Neural cell (in vitro differentiated cells): ENCODE data around the gene KDM8. TPM values are rescaled to one million over a fixed set of nuclear protein-coding genes. Genes with fewer than 3 reads are reported as not detected.

Source experiments
- H2AFZ ChIP-seq: fragments of 200-600, 300-800 bp; sonication (generic), shearing (Covaris generic); 2 replicates; pipeline ENCODE4 v1.6.0; 2014; ENCODE audit warnings: low read depth, mild to moderate bottlenecking, antibody characterized with exemption, low read length, moderate library complexity
- H3F3A ChIP-seq: fragments of 200-600 bp; shearing (Covaris generic); 2 replicates; pipeline ENCODE4 v1.6.1; 2016; ENCODE audit warnings: mild to moderate bottlenecking, moderate library complexity, mixed read lengths, antibody characterized with exemption, low read length; ENCODE audit not compliant: insufficient read depth, poor library complexity, severe bottlenecking
- H3K27ac ChIP-seq: fragments of 200-600, 300-800 bp; sonication (generic), shearing (Covaris generic); 2 replicates; pipeline ENCODE4 v1.5.1; 2014; ENCODE audit warnings: mild to moderate bottlenecking, low read length, moderate library complexity
- H3K27me3 ChIP-seq: fragments of 300-800, 200-600 bp; sonication (generic), shearing (Covaris generic); 2 replicates; pipeline ENCODE4 v1.6.0; 2014; ENCODE audit warnings: mild to moderate bottlenecking, low read depth, low read length, moderate library complexity; ENCODE audit not compliant: insufficient read depth
- H3K36me3 ChIP-seq: fragments of 300-800, 200-600 bp; sonication (generic), shearing (Covaris generic); 2 replicates; pipeline ENCODE4 v1.5.1; 2014; ENCODE audit warnings: mild to moderate bottlenecking, antibody characterized with exemption, low read length, moderate library complexity; ENCODE audit not compliant: insufficient read depth
- H3K4me2 ChIP-seq: fragments of 300-800, 200-600 bp; sonication (generic), shearing (Covaris generic); 2 replicates; pipeline ENCODE4 v1.6.0; 2014; ENCODE audit warnings: mild to moderate bottlenecking, low read length
- H3K4me3 ChIP-seq: fragments of 300-800, 200-600 bp; sonication (generic), shearing (Covaris generic); 2 replicates; pipeline ENCODE4 v1.5.1; 2014; ENCODE audit warnings: mild to moderate bottlenecking, low read length, moderate library complexity
- H3K79me2 ChIP-seq: fragments of 200-600 bp; shearing (Covaris generic); replicated peaks from 2 replicates; pipeline ENCODE4 v1.6.0; 2014; ENCODE audit warnings: mild to moderate bottlenecking, low read length, moderate library complexity; ENCODE audit not compliant: insufficient read depth
- H3K9ac ChIP-seq: fragments of 300-800, 200-600 bp; sonication (generic), shearing (Covaris generic); 2 replicates; pipeline ENCODE4 v1.6.1; 2016; ENCODE audit warnings: mild to moderate bottlenecking, low read length, mixed read lengths
- H3K9me2 ChIP-seq: fragments of 200-600 bp; shearing (Covaris generic); 2 replicates; pipeline ENCODE4 v1.6.1; 2016; ENCODE audit warnings: mild to moderate bottlenecking, low read length, mixed read lengths; ENCODE audit not compliant: insufficient read depth
- H3K9me3 ChIP-seq: fragments of 200-600, 300-800 bp; sonication (generic), shearing (Covaris generic); 2 replicates; pipeline ENCODE4 v1.6.1; 2016; ENCODE audit warnings: mild to moderate bottlenecking, mixed run types, low read length, moderate library complexity, mixed read lengths
- H4K20me1 ChIP-seq: fragments of 200-600 bp; shearing (Covaris generic); 2 replicates; pipeline ENCODE4 v1.6.1; 2016; ENCODE audit warnings: mild to moderate bottlenecking, mixed run types; ENCODE audit not compliant: insufficient read depth
- EP300 ChIP-seq: fragments of 450-650 bp; conservative IDR thresholded peaks from 2 replicates; pipeline ENCODE4 v1.6.1; 2014; ENCODE audit warnings: antibody characterized with exemption, mild to moderate bottlenecking, moderate library complexity; ENCODE audit not compliant: poor library complexity, severe bottlenecking
- EZH2 ChIP-seq: fragments of 200-600, 300-800 bp; shearing (Covaris generic), sonication (generic); IDR thresholded peaks from 2 replicates; pipeline ENCODE4 v1.6.1; 2014; ENCODE audit warnings: antibody characterized with exemption, low read length, borderline replicate concordance, mild to moderate bottlenecking; ENCODE audit not compliant: insufficient read depth, poor library complexity, severe bottlenecking
- MXI1 ChIP-seq: fragments of 450-650 bp; conservative IDR thresholded peaks from 2 replicates; pipeline ENCODE4 v1.6.1; 2014; ENCODE audit warnings: antibody characterized with exemption, mild to moderate bottlenecking; ENCODE audit not compliant: poor library complexity, severe bottlenecking
- POLR2AphosphoS5 ChIP-seq: IDR thresholded peaks from 2 replicates; pipeline ENCODE4 v1.6.1; 2012
- RAD21 ChIP-seq: fragments of 450-650 bp; conservative IDR thresholded peaks from 2 replicates; pipeline ENCODE4 v1.6.1; 2014; ENCODE audit warnings: antibody characterized with exemption, mild to moderate bottlenecking, moderate library complexity
- SMC3 ChIP-seq: fragments of 450-650 bp; conservative IDR thresholded peaks from 2 replicates; pipeline ENCODE4 v1.6.1; 2014; ENCODE audit warnings: antibody characterized with exemption, mild to moderate bottlenecking, moderate library complexity; ENCODE audit not compliant: poor library complexity
- TAF1 ChIP-seq: IDR thresholded peaks from 2 replicates; pipeline ENCODE4 v1.6.1; 2012; ENCODE audit warnings: low read depth
- polyA plus RNA-seq: library from polyadenylated mRNA; depleted of rRNA; stranded (reverse); fragments of >200 nt; gene quantifications from 2 replicates; pipeline ENCODE4 v1.2.3, GENCODE V29; 2014
- TF ChIP-seq, protein P1 (sequence below): fragments of 450-650 bp; IDR thresholded peaks from 2 replicates; pipeline ENCODE4 v1.5.1; 2014; ENCODE audit warnings: antibody characterized with exemption, mild to moderate bottlenecking, moderate library complexity; ENCODE audit not compliant: poor library complexity, severe bottlenecking
- TF ChIP-seq, protein P2 (sequence below): IDR thresholded peaks from 2 replicates; pipeline ENCODE4 v1.6.1; 2012; ENCODE audit warnings: borderline replicate concordance

Gene KDM8
- polyA plus RNA-seq, 1 donor from 2014 or later, result 4.0 TPM

GRCh38 chr16:27210174-27210573 lies 6.8 kb downstream of the KDM8 start:
- Histone ChIP-seq H3K4me2 (no peak overlapping the region), H3K9ac (no peak overlapping the region), H3K9me2 (no peaks in the 10 kb centered on the region), H3K27ac (no peak overlapping the region), H2AFZ (no peak overlapping the region), H3F3A (no peaks in the 10 kb centered on the region), H4K20me1 (no peaks in the 10 kb centered on the region), H3K4me3 (no peak overlapping the region), H3K36me3 (no peaks in the 10 kb centered on the region), H3K9me3 (no peaks in the 10 kb centered on the region), H3K27me3 (no peaks in the 10 kb centered on the region), H3K79me2 (no peaks in the 10 kb centered on the region)
- TF ChIP-seq, protein P1, sequence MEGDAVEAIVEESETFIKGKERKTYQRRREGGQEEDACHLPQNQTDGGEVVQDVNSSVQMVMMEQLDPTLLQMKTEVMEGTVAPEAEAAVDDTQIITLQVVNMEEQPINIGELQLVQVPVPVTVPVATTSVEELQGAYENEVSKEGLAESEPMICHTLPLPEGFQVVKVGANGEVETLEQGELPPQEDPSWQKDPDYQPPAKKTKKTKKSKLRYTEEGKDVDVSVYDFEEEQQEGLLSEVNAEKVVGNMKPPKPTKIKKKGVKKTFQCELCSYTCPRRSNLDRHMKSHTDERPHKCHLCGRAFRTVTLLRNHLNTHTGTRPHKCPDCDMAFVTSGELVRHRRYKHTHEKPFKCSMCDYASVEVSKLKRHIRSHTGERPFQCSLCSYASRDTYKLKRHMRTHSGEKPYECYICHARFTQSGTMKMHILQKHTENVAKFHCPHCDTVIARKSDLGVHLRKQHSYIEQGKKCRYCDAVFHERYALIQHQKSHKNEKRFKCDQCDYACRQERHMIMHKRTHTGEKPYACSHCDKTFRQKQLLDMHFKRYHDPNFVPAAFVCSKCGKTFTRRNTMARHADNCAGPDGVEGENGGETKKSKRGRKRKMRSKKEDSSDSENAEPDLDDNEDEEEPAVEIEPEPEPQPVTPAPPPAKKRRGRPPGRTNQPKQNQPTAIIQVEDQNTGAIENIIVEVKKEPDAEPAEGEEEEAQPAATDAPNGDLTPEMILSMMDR, result no peak
- no peak for TF ChIP-seq TAF1

- Histone ChIP-seq H3K27ac (no peak overlapping the region), H3K9me3 (no peaks in the 10 kb centered on the region), H3K36me3 (no peaks in the 10 kb centered on the region), H4K20me1 (no peaks in the 10 kb centered on the region), H3K4me3 (no peak overlapping the region), H3K9me2 (no peaks in the 10 kb centered on the region), H3K27me3 (no peaks in the 10 kb centered on the region), H3K79me2 (no peaks in the 10 kb centered on the region), H3K4me2 (no peak overlapping the region), H3K9ac (no peak overlapping the region), H2AFZ (no peak overlapping the region), H3F3A (no peaks in the 10 kb centered on the region)
- TF ChIP-seq, protein P2, sequence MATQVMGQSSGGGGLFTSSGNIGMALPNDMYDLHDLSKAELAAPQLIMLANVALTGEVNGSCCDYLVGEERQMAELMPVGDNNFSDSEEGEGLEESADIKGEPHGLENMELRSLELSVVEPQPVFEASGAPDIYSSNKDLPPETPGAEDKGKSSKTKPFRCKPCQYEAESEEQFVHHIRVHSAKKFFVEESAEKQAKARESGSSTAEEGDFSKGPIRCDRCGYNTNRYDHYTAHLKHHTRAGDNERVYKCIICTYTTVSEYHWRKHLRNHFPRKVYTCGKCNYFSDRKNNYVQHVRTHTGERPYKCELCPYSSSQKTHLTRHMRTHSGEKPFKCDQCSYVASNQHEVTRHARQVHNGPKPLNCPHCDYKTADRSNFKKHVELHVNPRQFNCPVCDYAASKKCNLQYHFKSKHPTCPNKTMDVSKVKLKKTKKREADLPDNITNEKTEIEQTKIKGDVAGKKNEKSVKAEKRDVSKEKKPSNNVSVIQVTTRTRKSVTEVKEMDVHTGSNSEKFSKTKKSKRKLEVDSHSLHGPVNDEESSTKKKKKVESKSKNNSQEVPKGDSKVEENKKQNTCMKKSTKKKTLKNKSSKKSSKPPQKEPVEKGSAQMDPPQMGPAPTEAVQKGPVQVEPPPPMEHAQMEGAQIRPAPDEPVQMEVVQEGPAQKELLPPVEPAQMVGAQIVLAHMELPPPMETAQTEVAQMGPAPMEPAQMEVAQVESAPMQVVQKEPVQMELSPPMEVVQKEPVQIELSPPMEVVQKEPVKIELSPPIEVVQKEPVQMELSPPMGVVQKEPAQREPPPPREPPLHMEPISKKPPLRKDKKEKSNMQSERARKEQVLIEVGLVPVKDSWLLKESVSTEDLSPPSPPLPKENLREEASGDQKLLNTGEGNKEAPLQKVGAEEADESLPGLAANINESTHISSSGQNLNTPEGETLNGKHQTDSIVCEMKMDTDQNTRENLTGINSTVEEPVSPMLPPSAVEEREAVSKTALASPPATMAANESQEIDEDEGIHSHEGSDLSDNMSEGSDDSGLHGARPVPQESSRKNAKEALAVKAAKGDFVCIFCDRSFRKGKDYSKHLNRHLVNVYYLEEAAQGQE, result no peak
- TF ChIP-seq EP300, result no peak
Observed at GRCh38 chr16:27211026-27211425, 7.7 kb downstream of the KDM8 start.

- Histone ChIP-seq H3K36me3 (no peaks in the 10 kb centered on the region), H3K9ac (no peak overlapping the region), H3K4me3 (no peak overlapping the region), H3F3A (no peaks in the 10 kb centered on the region), H2AFZ (no peak overlapping the region), H3K27ac (no peak overlapping the region), H3K27me3 (no peaks in the 10 kb centered on the region), H3K9me3 (no peaks in the 10 kb centered on the region), H3K79me2 (no peaks in the 10 kb centered on the region), H4K20me1 (no peaks in the 10 kb centered on the region), H3K4me2 (no peak overlapping the region), H3K9me2 (no peaks in the 10 kb centered on the region)
- no peak for TF ChIP-seq EP300
- no peak for TF ChIP-seq SMC3
- no peak for TF ChIP-seq RAD21
- no peak for TF ChIP-seq MXI1
- TF ChIP-seq, protein P1, result no peak
- TF ChIP-seq, protein P2, result no peak
- TF ChIP-seq POLR2AphosphoS5, result no peak
- TF ChIP-seq EZH2, result no peak
- no peak for TF ChIP-seq TAF1
Observed at GRCh38 chr16:27214084-27214961, 11.0 kb downstream of the KDM8 start.
